Sigmoid colon (tissue), 4 donors: ENCODE measurements around the gene GSN.

Experiments used
- CTCF ChIP-seq, 4 experiments: fragments of 450-650 bp in 3 of 4; fragments of 200-600 bp in 1 of 4; IDR thresholded peaks; one replicate each; pipeline ENCODE4 v1.5.1; 2016 to 2019; ENCODE audit warnings: antibody characterized with exemption in 4 of 4, mild to moderate bottlenecking in 3 of 4, moderate library complexity in 2 of 4
- POLR2AphosphoS5 ChIP-seq, 4 donors: sonication (generic); formaldehyde crosslinking; IDR thresholded peaks; one replicate each; pipeline ENCODE4 v1.6.1; 2017; ENCODE audit warnings: antibody characterized with exemption in 4 of 4

- TF ChIP-seq CTCF (IDR thresholded peaks at IDR 0.05) = no peak
- no peak for TF ChIP-seq POLR2AphosphoS5 (IDR thresholded peaks at IDR 0.05)
Measured at GRCh38 chr9:121237916-121238315, 30.0 kb upstream of the GSN start.
